ENCODE data around the gene PICALM.

GRCh38 chr11:86015699-86016098, 53.2 kb downstream of the PICALM start:
- TF ChIP-seq MYC (IDR thresholded peaks at IDR 0.05; ENCODE audit: borderline replicate concordance, low read length) = no peak
- no peak for TF ChIP-seq SMC3 (IDR thresholded peaks at IDR 0.05)
- no peak for TF ChIP-seq HOXB13 (CRISPR knock-in tag; IDR thresholded peaks at IDR 0.05; ENCODE audit: low read depth)
- TF ChIP-seq, protein P1, sequence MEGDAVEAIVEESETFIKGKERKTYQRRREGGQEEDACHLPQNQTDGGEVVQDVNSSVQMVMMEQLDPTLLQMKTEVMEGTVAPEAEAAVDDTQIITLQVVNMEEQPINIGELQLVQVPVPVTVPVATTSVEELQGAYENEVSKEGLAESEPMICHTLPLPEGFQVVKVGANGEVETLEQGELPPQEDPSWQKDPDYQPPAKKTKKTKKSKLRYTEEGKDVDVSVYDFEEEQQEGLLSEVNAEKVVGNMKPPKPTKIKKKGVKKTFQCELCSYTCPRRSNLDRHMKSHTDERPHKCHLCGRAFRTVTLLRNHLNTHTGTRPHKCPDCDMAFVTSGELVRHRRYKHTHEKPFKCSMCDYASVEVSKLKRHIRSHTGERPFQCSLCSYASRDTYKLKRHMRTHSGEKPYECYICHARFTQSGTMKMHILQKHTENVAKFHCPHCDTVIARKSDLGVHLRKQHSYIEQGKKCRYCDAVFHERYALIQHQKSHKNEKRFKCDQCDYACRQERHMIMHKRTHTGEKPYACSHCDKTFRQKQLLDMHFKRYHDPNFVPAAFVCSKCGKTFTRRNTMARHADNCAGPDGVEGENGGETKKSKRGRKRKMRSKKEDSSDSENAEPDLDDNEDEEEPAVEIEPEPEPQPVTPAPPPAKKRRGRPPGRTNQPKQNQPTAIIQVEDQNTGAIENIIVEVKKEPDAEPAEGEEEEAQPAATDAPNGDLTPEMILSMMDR (IDR thresholded peaks at IDR 0.05) = no peak
- TF ChIP-seq, protein P2, sequence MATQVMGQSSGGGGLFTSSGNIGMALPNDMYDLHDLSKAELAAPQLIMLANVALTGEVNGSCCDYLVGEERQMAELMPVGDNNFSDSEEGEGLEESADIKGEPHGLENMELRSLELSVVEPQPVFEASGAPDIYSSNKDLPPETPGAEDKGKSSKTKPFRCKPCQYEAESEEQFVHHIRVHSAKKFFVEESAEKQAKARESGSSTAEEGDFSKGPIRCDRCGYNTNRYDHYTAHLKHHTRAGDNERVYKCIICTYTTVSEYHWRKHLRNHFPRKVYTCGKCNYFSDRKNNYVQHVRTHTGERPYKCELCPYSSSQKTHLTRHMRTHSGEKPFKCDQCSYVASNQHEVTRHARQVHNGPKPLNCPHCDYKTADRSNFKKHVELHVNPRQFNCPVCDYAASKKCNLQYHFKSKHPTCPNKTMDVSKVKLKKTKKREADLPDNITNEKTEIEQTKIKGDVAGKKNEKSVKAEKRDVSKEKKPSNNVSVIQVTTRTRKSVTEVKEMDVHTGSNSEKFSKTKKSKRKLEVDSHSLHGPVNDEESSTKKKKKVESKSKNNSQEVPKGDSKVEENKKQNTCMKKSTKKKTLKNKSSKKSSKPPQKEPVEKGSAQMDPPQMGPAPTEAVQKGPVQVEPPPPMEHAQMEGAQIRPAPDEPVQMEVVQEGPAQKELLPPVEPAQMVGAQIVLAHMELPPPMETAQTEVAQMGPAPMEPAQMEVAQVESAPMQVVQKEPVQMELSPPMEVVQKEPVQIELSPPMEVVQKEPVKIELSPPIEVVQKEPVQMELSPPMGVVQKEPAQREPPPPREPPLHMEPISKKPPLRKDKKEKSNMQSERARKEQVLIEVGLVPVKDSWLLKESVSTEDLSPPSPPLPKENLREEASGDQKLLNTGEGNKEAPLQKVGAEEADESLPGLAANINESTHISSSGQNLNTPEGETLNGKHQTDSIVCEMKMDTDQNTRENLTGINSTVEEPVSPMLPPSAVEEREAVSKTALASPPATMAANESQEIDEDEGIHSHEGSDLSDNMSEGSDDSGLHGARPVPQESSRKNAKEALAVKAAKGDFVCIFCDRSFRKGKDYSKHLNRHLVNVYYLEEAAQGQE (IDR thresholded peaks at IDR 0.05) = no peak
- no peak for TF ChIP-seq MAX (IDR thresholded peaks at IDR 0.05)
- TF ChIP-seq POLR2A (IDR thresholded peaks at IDR 0.05; ENCODE audit: low read length) = no peak
- TF ChIP-seq FOSL2 (IDR thresholded peaks at IDR 0.05) = no peak
- no peak for TF ChIP-seq FOSL2 (CRISPR knock-in tag; IDR thresholded peaks at IDR 0.05)
- TF ChIP-seq RAD21 (conservative IDR thresholded peaks at IDR 0.05 in 1 of 2, IDR thresholded peaks at IDR 0.05 in 1 of 2) = no peak
- no peak for TF ChIP-seq ESRRA (IDR thresholded peaks at IDR 0.05; ENCODE audit: borderline replicate concordance, low read length)
- no peak for TF ChIP-seq KDM1A (IDR thresholded peaks at IDR 0.05; ENCODE audit: low read depth)
- TF ChIP-seq, protein P3, sequence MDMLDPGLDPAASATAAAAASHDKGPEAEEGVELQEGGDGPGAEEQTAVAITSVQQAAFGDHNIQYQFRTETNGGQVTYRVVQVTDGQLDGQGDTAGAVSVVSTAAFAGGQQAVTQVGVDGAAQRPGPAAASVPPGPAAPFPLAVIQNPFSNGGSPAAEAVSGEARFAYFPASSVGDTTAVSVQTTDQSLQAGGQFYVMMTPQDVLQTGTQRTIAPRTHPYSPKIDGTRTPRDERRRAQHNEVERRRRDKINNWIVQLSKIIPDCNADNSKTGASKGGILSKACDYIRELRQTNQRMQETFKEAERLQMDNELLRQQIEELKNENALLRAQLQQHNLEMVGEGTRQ (IDR thresholded peaks at IDR 0.05) = no peak

All from A549 (cell line).